ENCODE results near the gene ZNF747.

DNA sequence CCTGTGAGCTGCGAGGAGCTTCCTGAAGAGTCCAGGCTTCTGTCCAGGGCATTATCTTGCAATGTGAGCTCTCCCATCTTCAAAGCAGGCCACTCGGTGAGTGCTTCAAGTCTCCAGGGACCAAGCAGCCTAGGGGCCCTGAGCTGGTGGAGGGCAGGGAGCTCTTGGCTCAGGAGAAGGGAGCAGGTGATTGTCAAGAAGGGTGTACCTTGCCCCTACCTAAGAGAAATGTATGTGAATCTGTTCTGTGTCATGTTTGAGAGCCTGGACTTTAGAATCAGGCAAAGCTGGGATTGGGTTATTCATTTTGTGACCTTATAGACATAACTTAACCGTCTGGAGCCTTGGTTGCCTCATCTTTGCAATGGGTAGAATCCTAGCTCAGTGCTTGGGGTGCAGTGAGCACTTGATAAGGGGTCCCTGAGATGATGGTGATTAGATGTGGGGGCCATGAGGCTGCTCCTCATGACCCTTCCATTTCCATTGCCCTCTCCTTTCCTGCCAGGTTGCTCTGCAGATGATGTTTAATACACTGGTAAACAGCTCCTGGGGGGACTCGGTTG lies 24.2 kb downstream of the ZNF747 start:
- TF ChIP-seq, protein P1, sequence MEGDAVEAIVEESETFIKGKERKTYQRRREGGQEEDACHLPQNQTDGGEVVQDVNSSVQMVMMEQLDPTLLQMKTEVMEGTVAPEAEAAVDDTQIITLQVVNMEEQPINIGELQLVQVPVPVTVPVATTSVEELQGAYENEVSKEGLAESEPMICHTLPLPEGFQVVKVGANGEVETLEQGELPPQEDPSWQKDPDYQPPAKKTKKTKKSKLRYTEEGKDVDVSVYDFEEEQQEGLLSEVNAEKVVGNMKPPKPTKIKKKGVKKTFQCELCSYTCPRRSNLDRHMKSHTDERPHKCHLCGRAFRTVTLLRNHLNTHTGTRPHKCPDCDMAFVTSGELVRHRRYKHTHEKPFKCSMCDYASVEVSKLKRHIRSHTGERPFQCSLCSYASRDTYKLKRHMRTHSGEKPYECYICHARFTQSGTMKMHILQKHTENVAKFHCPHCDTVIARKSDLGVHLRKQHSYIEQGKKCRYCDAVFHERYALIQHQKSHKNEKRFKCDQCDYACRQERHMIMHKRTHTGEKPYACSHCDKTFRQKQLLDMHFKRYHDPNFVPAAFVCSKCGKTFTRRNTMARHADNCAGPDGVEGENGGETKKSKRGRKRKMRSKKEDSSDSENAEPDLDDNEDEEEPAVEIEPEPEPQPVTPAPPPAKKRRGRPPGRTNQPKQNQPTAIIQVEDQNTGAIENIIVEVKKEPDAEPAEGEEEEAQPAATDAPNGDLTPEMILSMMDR (IDR thresholded peaks at IDR 0.05): no peak
- no peak for TF ChIP-seq POLR2A (IDR thresholded peaks at IDR 0.05)
